Calu3 (cell line): ENCODE data around the gene LHX4. TPM values are rescaled to one million over a fixed set of nuclear protein-coding genes. Genes with fewer than 3 reads are reported as not detected.

Source experiments
- BruUV-seq: library from RNA; stranded (reverse); fragments of 400-500 nt; replicated peaks from 2 replicates; lab custom pipeline; 2021; lab: Mats Ljungman, UMichigan
- CTCF ChIA-PET: fragments of 300-600 bp; sonication (Branson Sonifier 250); formaldehyde crosslinking; loops from one replicate; lab custom pipeline; 2022; ENCODE audit warnings: antibody characterized with exemption; lab: Charles Lee
- DNase-seq: peaks from one replicate; pipeline ENCODE4 v3.0.0; 2022
- H3K27ac Mint-ChIP-seq: one replicate; pipeline ENCODE4 v1.8.0; 2022; ENCODE audit warnings: mixed read lengths; ENCODE audit not compliant: unreplicated experiment
- H3K27me3 Mint-ChIP-seq: one replicate; pipeline ENCODE4 v1.8.0; 2022; ENCODE audit warnings: mixed read lengths; ENCODE audit not compliant: unreplicated experiment
- H3K36me3 Mint-ChIP-seq: one replicate; pipeline ENCODE4 v1.8.0; 2022; ENCODE audit warnings: mild to moderate bottlenecking, moderate library complexity, mixed read lengths; ENCODE audit not compliant: insufficient read depth, unreplicated experiment
- H3K4me1 Mint-ChIP-seq: one replicate; pipeline ENCODE4 v1.8.0; 2022; ENCODE audit warnings: mild to moderate bottlenecking, low read depth, mixed read lengths; ENCODE audit not compliant: unreplicated experiment
- H3K4me3 Mint-ChIP-seq: one replicate; pipeline ENCODE4 v1.8.0; 2022; ENCODE audit warnings: mild to moderate bottlenecking, low read depth, moderate library complexity, mixed read lengths; ENCODE audit not compliant: unreplicated experiment
- H3K9me3 Mint-ChIP-seq: one replicate; pipeline ENCODE4 v1.8.0; 2022; ENCODE audit warnings: low read depth, mixed read lengths; ENCODE audit not compliant: unreplicated experiment
- CTCF ChIP-seq: fragments of 200-600 bp; IDR thresholded peaks from one replicate; pipeline ENCODE4 v1.8.0; 2022; ENCODE audit warnings: antibody characterized with exemption; ENCODE audit not compliant: unreplicated experiment
- intact Hi-C: fragments of 100-400 bp; cut with micrococcal nuclease; formaldehyde crosslinking; loops from one replicate; pipeline ENCODE4 v1.10.0; 2022; ENCODE audit not compliant: unreplicated experiment
- total RNA-seq: library from RNA; stranded (reverse); gene quantifications from 2 replicates; pipeline ENCODE4 v1.2.3, GENCODE V29; 2022

Gene LHX4
- total RNA-seq, 1 experiment from 2014 or later = 0.19 TPM

DNA sequence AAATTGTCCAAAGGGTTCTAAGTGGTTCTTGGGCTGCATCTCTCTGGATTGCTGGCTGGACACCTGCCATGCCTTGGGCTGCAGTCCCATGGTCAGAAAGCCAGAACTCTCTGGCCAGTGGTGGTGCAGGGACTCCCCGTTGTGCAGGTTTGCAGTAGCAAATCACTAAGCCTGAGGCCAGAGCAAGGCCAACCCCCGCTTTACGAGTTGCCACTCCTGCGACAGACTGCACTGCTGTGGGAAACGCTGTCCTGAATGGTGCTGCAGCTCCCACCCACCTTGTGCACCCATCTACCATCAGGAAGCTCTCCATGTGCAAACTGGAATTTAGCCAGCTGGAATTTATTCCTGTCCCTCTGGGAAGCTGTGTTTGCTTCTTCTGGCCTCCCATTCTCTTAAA, 45.7 kb downstream of the LHX4 start:
- intact Hi-C loops = no loop called here
- no peak for DNase-seq
- Mint-ChIP-seq H3K9me3 (no peaks in the 10 kb centered on the region), H3K36me3 (peaks cover 14% of the 10 kb centered on the region), H3K27ac (no peak overlapping the region), H3K27me3 (no peaks in the 10 kb centered on the region), H3K4me3 (no peak overlapping the region), H3K4me1 (peaks cover under 1% of the 10 kb centered on the region)
- BruUV-seq = no TSS peak
- TF ChIP-seq CTCF = no peak
- CTCF ChIA-PET = no interaction called here

- CTCF ChIA-PET = no interaction called here
- no peak overlapping the region for H3K4me3 Mint-ChIP-seq
- no peaks in the 10 kb centered on the region for H3K27me3 Mint-ChIP-seq
- no peak for TF ChIP-seq CTCF
- DNase-seq = no peak
- no peaks in the 10 kb centered on the region for H3K36me3 Mint-ChIP-seq
- no peaks in the 10 kb centered on the region for H3K9me3 Mint-ChIP-seq
- intact Hi-C loops = no loop called here
- BruUV-seq = no TSS peak
- no peak overlapping the region for H3K27ac Mint-ChIP-seq
- H3K4me1 Mint-ChIP-seq = no peaks in the 10 kb centered on the region
Measured at GRCh38 chr1:180277476-180278193, 47.6 kb downstream of the LHX4 start.

- no peak for DNase-seq
- H3K4me1 Mint-ChIP-seq = no peaks in the 10 kb centered on the region
- CTCF ChIA-PET = no interaction called here
Measured at GRCh38 chr1:180278194-180278515, 48.1 kb downstream of the LHX4 start.

GRCh38 chr1:180278596-180279395, 48.7 kb downstream of the LHX4 start:
- H3K27ac Mint-ChIP-seq = no peak overlapping the region
- DNase-seq = no peak
- no peak overlapping the region for H3K4me3 Mint-ChIP-seq
- BruUV-seq = no TSS peak
- no peaks in the 10 kb centered on the region for H3K36me3 Mint-ChIP-seq
- H3K27me3 Mint-ChIP-seq = no peaks in the 10 kb centered on the region
- intact Hi-C loops = no loop called here
- H3K9me3 Mint-ChIP-seq = no peaks in the 10 kb centered on the region
- TF ChIP-seq CTCF = no peak
- H3K4me1 Mint-ChIP-seq = no peaks in the 10 kb centered on the region
- CTCF ChIA-PET = no interaction called here

More at GRCh38 chr1:180278194-180278515, 48.1 kb downstream of the LHX4 start:
- intact Hi-C loops = no loop called here
- Mint-ChIP-seq H3K36me3 (no peaks in the 10 kb centered on the region), H3K27me3 (no peaks in the 10 kb centered on the region), H3K9me3 (no peaks in the 10 kb centered on the region), H3K27ac (no peak overlapping the region), H3K4me3 (no peak overlapping the region)
- TF ChIP-seq CTCF = no peak
- no TSS peak for BruUV-seq
